IMR-90 (cell line): ENCODE data around the gene CMBL. TPM values are rescaled to one million over a fixed set of nuclear protein-coding genes. Genes with fewer than 3 reads are reported as not detected.

Experiments used
- ATAC-seq: fragments of 200-7000 bp; cut with Tn5 transposase; 2 replicates; pipeline ENCODE4 v1.9.1; 2020; ENCODE audit warnings: low read depth, mild to moderate bottlenecking, moderate library complexity
- BruUV-seq: library from RNA; stranded (reverse); fragments of 400-500 nt; replicated peaks from 2 replicates; lab custom pipeline; 2021; lab: Mats Ljungman, UMichigan
- CTCF ChIA-PET: fragments of 300-600 bp; formaldehyde crosslinking; extraction: SDS; loops from one replicate; lab custom pipeline; 2021; ENCODE audit warnings: antibody characterized with exemption; lab: Yijun Ruan, JAX
- POLR2A ChIA-PET: fragments of 300-600 bp; sonication (Branson Sonifier 250); formaldehyde crosslinking; loops from one replicate; lab custom pipeline; 2022; ENCODE audit warnings: antibody characterized with exemption; ENCODE audit not compliant: unreplicated experiment; lab: Charles Lee
- DNase-seq: peaks from one replicate; pipeline ENCODE4 v3.0.0; 2013
- H2AFZ ChIP-seq: replicated peaks from 2 replicates; pipeline ENCODE3; 2013; ENCODE audit warnings: low read length, mild to moderate bottlenecking; ENCODE audit not compliant: poor library complexity
- H2AK5ac ChIP-seq: 2 replicates; pipeline ENCODE4 v1.6.1; 2013; ENCODE audit warnings: low read depth, low read length, inconsistent platforms
- H2AK9ac ChIP-seq: replicated peaks from 2 replicates; pipeline ENCODE3; 2013; ENCODE audit warnings: mild to moderate bottlenecking, low read depth, low read length, moderate library complexity; ENCODE audit not compliant: poor library complexity
- H2BK120ac ChIP-seq: 2 replicates; pipeline ENCODE4 v1.6.1; 2013; ENCODE audit warnings: low read depth, low read length, inconsistent platforms
- H2BK15ac ChIP-seq: 3 replicates; pipeline ENCODE4 v1.6.1; 2013; ENCODE audit warnings: low read depth, low read length, inconsistent platforms
- H2BK20ac ChIP-seq: 2 replicates; pipeline ENCODE4 v1.6.1; 2013; ENCODE audit warnings: low read depth, mild to moderate bottlenecking, inconsistent platforms, low read length, moderate library complexity
- H2BK5ac ChIP-seq: 2 replicates; pipeline ENCODE4 v1.6.1; 2013; ENCODE audit warnings: mild to moderate bottlenecking, low read depth, low read length, inconsistent platforms; ENCODE audit not compliant: poor library complexity, severe bottlenecking
- H3K14ac ChIP-seq: replicated peaks from 2 replicates; pipeline ENCODE4 v1.6.1; 2013; ENCODE audit warnings: low read depth, low read length, inconsistent platforms
- H3K18ac ChIP-seq: 2 replicates; pipeline ENCODE4 v1.6.1; 2013; ENCODE audit warnings: low read depth, low read length, control low read depth
- H3K23ac ChIP-seq: 2 replicates; pipeline ENCODE4 v1.6.1; 2013; ENCODE audit warnings: low read depth, low read length, inconsistent platforms
- H3K27ac ChIP-seq: 2 replicates; pipeline ENCODE4 v1.5.1; 2013; ENCODE audit warnings: mild to moderate bottlenecking, control low read depth, low read length; ENCODE audit not compliant: insufficient read depth
- H3K27me3 ChIP-seq: 2 replicates; pipeline ENCODE4 v1.6.1; 2013; ENCODE audit warnings: low read length; ENCODE audit not compliant: control insufficient read depth, insufficient read depth
- H3K36me3 ChIP-seq: 2 replicates; pipeline ENCODE4 v1.6.1; 2013; ENCODE audit warnings: low read length, mixed read lengths; ENCODE audit not compliant: control insufficient read depth, insufficient read depth
- H3K4ac ChIP-seq: 2 replicates; pipeline ENCODE4 v1.6.1; 2013; ENCODE audit warnings: low read depth, low read length, inconsistent platforms
- H3K4me1 ChIP-seq: 2 replicates; pipeline ENCODE4 v1.6.1; 2013; ENCODE audit warnings: low read length, mixed read lengths; ENCODE audit not compliant: control insufficient read depth, insufficient read depth
- H3K4me2 ChIP-seq: 2 replicates; pipeline ENCODE4 v1.6.1; 2013; ENCODE audit warnings: low read depth, mild to moderate bottlenecking, control low read depth, low read length, moderate library complexity
- H3K4me3 ChIP-seq: 2 replicates; pipeline ENCODE4 v1.5.1; 2013; ENCODE audit warnings: low read depth, mild to moderate bottlenecking, control low read depth, low read length, moderate library complexity; ENCODE audit not compliant: insufficient read depth
- H3K56ac ChIP-seq: 2 replicates; pipeline ENCODE4 v1.6.1; 2013; ENCODE audit warnings: low read length, inconsistent platforms; ENCODE audit not compliant: insufficient read depth; ENCODE audit errors: extremely low read depth
- H3K79me1 ChIP-seq, 2 experiments: 2 replicates each; pipeline ENCODE4 v1.6.1; 2013; ENCODE audit warnings: low read length in 2 of 2, inconsistent platforms in 1 of 2, low read depth in 1 of 2
- H3K9ac ChIP-seq: 2 replicates; pipeline ENCODE4 v1.6.1; 2013; ENCODE audit warnings: low read depth, low read length, control low read depth
- H3K9me1 ChIP-seq: 2 replicates; pipeline ENCODE4 v1.6.1; 2013; ENCODE audit warnings: low read length, inconsistent platforms; ENCODE audit not compliant: insufficient read depth
- H3K9me3 ChIP-seq: 2 replicates; pipeline ENCODE4 v1.6.1; 2013; ENCODE audit warnings: low read length; ENCODE audit not compliant: control insufficient read depth, insufficient read depth
- H4K20me1 ChIP-seq: 2 replicates; pipeline ENCODE4 v1.6.1; 2013; ENCODE audit warnings: low read length, inconsistent platforms; ENCODE audit not compliant: insufficient read depth
- H4K5ac ChIP-seq: 2 replicates; pipeline ENCODE4 v1.6.1; 2013; ENCODE audit warnings: mild to moderate bottlenecking, low read depth, low read length, control low read depth
- H4K8ac ChIP-seq, 2 experiments: 2 replicates each; pipeline ENCODE4 v1.6.1; 2013; ENCODE audit warnings: low read depth in 2 of 2, low read length in 2 of 2, control low read depth in 1 of 2, inconsistent platforms in 1 of 2
- H4K91ac ChIP-seq: 2 replicates; pipeline ENCODE4 v1.6.1; 2013; ENCODE audit warnings: low read depth, low read length, inconsistent platforms; ENCODE audit not compliant: insufficient read depth
- POLR2A ChIP-seq: IDR thresholded peaks from 2 replicates; pipeline ENCODE4 v1.6.1; 2012; ENCODE audit warnings: mild to moderate bottlenecking, low read depth, low read length
- WGBS, 2 experiments: methylation state at CpG; one replicate each; pipeline versions ENCODE4 v1.1.5 to v1.1.7; 2013; ENCODE audit warnings: missing lambda C conversion rate in 2 of 2; ENCODE audit not compliant: insufficient read length in 1 of 2; ENCODE audit errors: extremely low coverage in 2 of 2; 5-methylcytosine and 5-hydroxymethylcytosine counted together
- dilution Hi-C: fragments of 300-500 bp; cut with HindIII; formaldehyde crosslinking; loops from one replicate; pipeline ENCODE4 v1.14.3; 2018; ENCODE audit warnings: low sequenced_read_pairs; ENCODE audit not compliant: unreplicated experiment
- in situ Hi-C: fragments of 300-500 bp; cut with MboI; formaldehyde crosslinking; loops from 3 replicates; pipeline ENCODE4 v1.14.3; 2019; ENCODE audit warnings: low sequenced_read_pairs, inconsistent platforms, mixed read lengths
- intact Hi-C: fragments of 100-400 bp; cut with micrococcal nuclease; formaldehyde crosslinking; loops from 2 replicates; pipeline ENCODE4 v1.10.0; 2022
- polyA plus RNA-seq, 3 experiments: library from polyadenylated mRNA; depleted of rRNA; stranded (reverse); fragments of >200 nt; gene quantifications; 2 replicates each; pipeline ENCODE4 v1.2.3, GENCODE V29; 2012; ENCODE audit warnings: low replicate concordance in 1 of 3
- total RNA-seq: library from RNA; depleted of rRNA; stranded (reverse); fragments of >200 nt; gene quantifications from 2 replicates; pipeline ENCODE4 v1.2.3, GENCODE V29; 2012
- TF ChIP-seq, protein P1 (sequence below): conservative IDR thresholded peaks from 2 replicates; pipeline ENCODE4 v1.5.1; 2012; ENCODE audit warnings: mild to moderate bottlenecking, low read depth, low read length, improper control_type of control experiment

CMBL gene
- total and polyA plus RNA-seq, 2 of the 4 experiments (the other 2 are of a cell fraction), result 5.0 to 26.3 TPM

GRCh38 chr5:10319202-10319851 is 11.6 kb upstream of the CMBL start:
- Histone ChIP-seq H2AK5ac (no peak overlapping the region), H3K23ac (no peak overlapping the region), H3K4me3 (no peak overlapping the region), H3K36me3 (no peaks in the 10 kb centered on the region), H4K5ac (no peak overlapping the region), H3K9ac (no peak overlapping the region), H3K14ac (no peak overlapping the region), H2BK15ac (no peak overlapping the region), H3K56ac (no peak overlapping the region), H3K4me2 (no peak overlapping the region), H3K9me1 (no peaks in the 10 kb centered on the region), H4K8ac (no peak overlapping the region), H3K27ac (no peak overlapping the region), H3K4ac (no peak overlapping the region), H2AFZ (no peak overlapping the region), H3K9me3 (no peaks in the 10 kb centered on the region; the same call in 1 of the 2 replicates), H3K4me1 (no peaks in the 10 kb centered on the region), H2BK120ac (no peak overlapping the region), H3K18ac (no peak overlapping the region), H4K91ac (no peak overlapping the region), H2AK9ac (no peak overlapping the region), H2BK20ac (no peak overlapping the region), H3K79me1 (no peaks in the 10 kb centered on the region), H3K27me3 (no peaks in the 10 kb centered on the region; the same call in 1 of the 2 replicates), H2BK5ac (no peak overlapping the region), H4K20me1 (no peaks in the 10 kb centered on the region)
- ChIA-PET POLR2A (no interaction called here), CTCF (interaction anchor here (0.6 kb wide), 1 partner anchor 45 kb away, joined by 3 read pairs; no protein-coding TSS in a partner anchor)
- DNase-seq (peak; percentile 49), ATAC-seq (peak; percentile 21; the same call in 1 of the 2 replicates)
- intact Hi-C loops, result no loop called here
- BruUV-seq, result no TSS peak
- WGBS, 2 experiments, result 100% methylated on average over 2 of the region's 11 CpGs; no CpG with 5 or more reads in 1 of the 2 experiments
- no peak for TF ChIP-seq POLR2A
- TF ChIP-seq, protein P1, sequence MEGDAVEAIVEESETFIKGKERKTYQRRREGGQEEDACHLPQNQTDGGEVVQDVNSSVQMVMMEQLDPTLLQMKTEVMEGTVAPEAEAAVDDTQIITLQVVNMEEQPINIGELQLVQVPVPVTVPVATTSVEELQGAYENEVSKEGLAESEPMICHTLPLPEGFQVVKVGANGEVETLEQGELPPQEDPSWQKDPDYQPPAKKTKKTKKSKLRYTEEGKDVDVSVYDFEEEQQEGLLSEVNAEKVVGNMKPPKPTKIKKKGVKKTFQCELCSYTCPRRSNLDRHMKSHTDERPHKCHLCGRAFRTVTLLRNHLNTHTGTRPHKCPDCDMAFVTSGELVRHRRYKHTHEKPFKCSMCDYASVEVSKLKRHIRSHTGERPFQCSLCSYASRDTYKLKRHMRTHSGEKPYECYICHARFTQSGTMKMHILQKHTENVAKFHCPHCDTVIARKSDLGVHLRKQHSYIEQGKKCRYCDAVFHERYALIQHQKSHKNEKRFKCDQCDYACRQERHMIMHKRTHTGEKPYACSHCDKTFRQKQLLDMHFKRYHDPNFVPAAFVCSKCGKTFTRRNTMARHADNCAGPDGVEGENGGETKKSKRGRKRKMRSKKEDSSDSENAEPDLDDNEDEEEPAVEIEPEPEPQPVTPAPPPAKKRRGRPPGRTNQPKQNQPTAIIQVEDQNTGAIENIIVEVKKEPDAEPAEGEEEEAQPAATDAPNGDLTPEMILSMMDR, result 0 out of 2 replicates have a peak, but pooled peaks have one; percentile 1
- in situ Hi-C loops, result no loop called here
- dilution Hi-C loops, result no loop called here
